AG10803 (cell line): ENCODE measurements around the gene FANCD2OS.
"Not testable (repeated sequence)": the region's sequence is repeated elsewhere in the genome, so short reads cannot be mapped to it uniquely, and the experiment has no call there.

Experiments
- DNase-seq: peaks from one replicate; pipeline ENCODE4 v3.0.0; 2010; ENCODE audit warnings: low read depth
- H3K4me3 ChIP-seq: 2 replicates; pipeline ENCODE4 v1.5.1; 2011; ENCODE audit warnings: mild to moderate bottlenecking, low read length, control low read depth
- CTCF ChIP-seq: conservative IDR thresholded peaks from 2 replicates; pipeline ENCODE4 v1.5.1; 2011; ENCODE audit warnings: mild to moderate bottlenecking, low read length, control low read depth, inconsistent platforms

Gene FANCD2OS

GRCh38 chr3:10093678-10094077, 14.4 kb downstream of the FANCD2OS start:
- no peak overlapping the region for H3K4me3 ChIP-seq
- DNase-seq: no peak
- TF ChIP-seq CTCF: no peak

- DNase-seq, H3K4me3 ChIP-seq: not testable (repeated sequence)
Measured at GRCh38 chr3:10091387-10091786, 16.7 kb downstream of the FANCD2OS start.

- not testable (repeated sequence) for DNase-seq, H3K4me3 ChIP-seq
Measured at GRCh38 chr3:10090774-10091173, 17.3 kb downstream of the FANCD2OS start.

GRCh38 chr3:10090179-10090578, 17.9 kb downstream of the FANCD2OS start:
- TF ChIP-seq CTCF: no peak
- no peak for DNase-seq
- no peak overlapping the region for H3K4me3 ChIP-seq

- DNase-seq: peak; percentile 13
- no peak for TF ChIP-seq CTCF
- no peak overlapping the region for H3K4me3 ChIP-seq
Measured at GRCh38 chr3:10088256-10088655, 19.8 kb downstream of the FANCD2OS start.

GRCh38 chr3:10085738-10086137, 22.3 kb downstream of the FANCD2OS start:
- no peak for TF ChIP-seq CTCF
- DNase-seq: no peak
- H3K4me3 ChIP-seq: no peak overlapping the region

GRCh38 chr3:10081871-10082270, 26.2 kb downstream of the FANCD2OS start:
- no peak for DNase-seq
- no peak for TF ChIP-seq CTCF
- no peak overlapping the region for H3K4me3 ChIP-seq

GRCh38 chr3:10074666-10075065, 33.4 kb downstream of the FANCD2OS start:
- no peak for DNase-seq
- TF ChIP-seq CTCF: no peak
- H3K4me3 ChIP-seq: no peak overlapping the region

GRCh38 chr3:10070077-10070476, 38.0 kb downstream of the FANCD2OS start:
- H3K4me3 ChIP-seq, DNase-seq: not testable (repeated sequence)
